H1 (cell line): ENCODE results near the gene GAB2. TPM values are rescaled to one million over a fixed set of nuclear protein-coding genes. Genes with fewer than 3 reads are reported as not detected.

Experiments used
- CTCF ChIA-PET: fragments of 300-600 bp; sonication (Branson Sonifier 250); formaldehyde crosslinking; loops from one replicate; lab custom pipeline; 2021; ENCODE audit not compliant: partially characterized antibody; lab: Charles Lee
- POLR2A ChIA-PET: fragments of 300-600 bp; sonication (Branson Sonifier 250); formaldehyde crosslinking; loops from one replicate; lab custom pipeline; 2021; ENCODE audit warnings: inconsistent platforms; ENCODE audit not compliant: partially characterized antibody; lab: Charles Lee
- DNase-seq, 2 experiments: peaks; one replicate each; pipeline versions ENCODE4 v3.0.0 to v3.0.0-alpha.2; 2010 to 2022; ENCODE audit warnings: low spot score in 2 of 2, low read depth in 1 of 2, mixed read lengths in 1 of 2
- FAIRE-seq: peaks from 2 replicates; lab custom pipeline; 2011; peaks lifted over from hg19 to GRCh38; lab: Jason Lieb, UNC
- H2AFZ ChIP-seq: 2 replicates; pipeline ENCODE4 v1.8.1; 2012; ENCODE audit warnings: low read length, inconsistent platforms
- H2AK5ac ChIP-seq: 2 replicates; pipeline ENCODE4 v1.6.1; 2013; ENCODE audit warnings: low read depth, low read length
- H2BK120ac ChIP-seq: replicated peaks from 2 replicates; pipeline ENCODE3; 2013; ENCODE audit warnings: low read depth, low read length, inconsistent platforms
- H2BK12ac ChIP-seq: 2 replicates; pipeline ENCODE4 v1.6.1; 2013; ENCODE audit warnings: low read depth, low read length
- H2BK15ac ChIP-seq: 2 replicates; pipeline ENCODE4 v1.6.1; 2013; ENCODE audit warnings: low read length
- H2BK20ac ChIP-seq: 2 replicates; pipeline ENCODE4 v1.6.1; 2013; ENCODE audit warnings: low read length
- H2BK5ac ChIP-seq: 2 replicates; pipeline ENCODE4 v1.6.1; 2013; ENCODE audit warnings: low read depth, low read length
- H3K14ac ChIP-seq: 2 replicates; pipeline ENCODE4 v1.6.1; 2013; ENCODE audit warnings: inconsistent platforms; ENCODE audit not compliant: insufficient read length
- H3K18ac ChIP-seq: 2 replicates; pipeline ENCODE4 v1.6.1; 2013; ENCODE audit warnings: low read length; ENCODE audit errors: extremely low read depth
- H3K23ac ChIP-seq: 2 replicates; pipeline ENCODE4 v1.6.1; 2013; ENCODE audit warnings: inconsistent platforms; ENCODE audit not compliant: insufficient read length
- H3K23me2 ChIP-seq: 2 replicates; pipeline ENCODE4 v1.6.1; 2013; ENCODE audit warnings: low read depth, low read length
- H3K27ac ChIP-seq: 2 replicates; pipeline ENCODE4 v1.6.1; 2011; ENCODE audit warnings: low read depth, low read length, inconsistent platforms
- H3K27me3 ChIP-seq, 4 experiments: replicated peaks in 1 of 4; 1 replicate in 1 of 4; 2 replicates in 3 of 4; pipeline versions ENCODE4 v1.6.1 to v1.8.1; 2011 to 2013; ENCODE audit warnings: low read length in 3 of 4, mild to moderate bottlenecking in 3 of 4, inconsistent platforms in 2 of 4, mixed read lengths in 2 of 4, moderate library complexity in 1 of 4; ENCODE audit not compliant: control insufficient read depth in 3 of 4, insufficient read depth in 3 of 4; ENCODE audit errors: extremely low read depth in 1 of 4
- H3K36me3 ChIP-seq, 4 experiments: 2 replicates each; pipeline versions ENCODE4 v1.6.1 to v1.8.1; 2011 to 2013; ENCODE audit warnings: mild to moderate bottlenecking in 4 of 4, low read length in 3 of 4, moderate library complexity in 2 of 4, control low read depth in 1 of 4, inconsistent platforms in 1 of 4; ENCODE audit not compliant: insufficient read depth in 4 of 4, control insufficient read depth in 2 of 4
- H3K4ac ChIP-seq: replicated peaks from 2 replicates; pipeline ENCODE3; 2013; ENCODE audit warnings: low read length, low read depth, mixed read lengths, inconsistent platforms; ENCODE audit not compliant: insufficient read length
- H3K4me1 ChIP-seq, 4 experiments: replicated peaks in 1 of 4; 1 replicate in 1 of 4; 2 replicates in 3 of 4; pipeline versions ENCODE4 v1.6.1 to v1.8.1; 2011 to 2013; ENCODE audit warnings: low read length in 3 of 4, inconsistent platforms in 2 of 4, mixed read lengths in 1 of 4; ENCODE audit not compliant: insufficient read depth in 4 of 4, control insufficient read depth in 3 of 4
- H3K4me2 ChIP-seq, 2 experiments: 2 replicates each; pipeline versions ENCODE4 v1.6.1 to v1.8.1; 2011 to 2013; ENCODE audit warnings: low read depth in 2 of 2, low read length in 2 of 2, control low read depth in 1 of 2, inconsistent platforms in 1 of 2, mild to moderate bottlenecking in 1 of 2; ENCODE audit not compliant: insufficient read depth in 1 of 2
- H3K4me3 ChIP-seq, 4 experiments: fragments of 200-600, 300-600 bp in 1 of 4; sonication (generic), shearing (Covaris generic), sonication (Bioruptor Twin) in 1 of 4; 2 replicates each; pipeline versions ENCODE4 v1.5.1 to v1.8.1; 2011 to 2016; ENCODE audit warnings: low read length in 4 of 4, low read depth in 3 of 4, control low read depth in 2 of 4, inconsistent platforms in 2 of 4, mild to moderate bottlenecking in 2 of 4, mixed read lengths in 1 of 4, moderate library complexity in 1 of 4; ENCODE audit not compliant: insufficient read depth in 2 of 4; ENCODE audit errors: extremely low read depth in 1 of 4
- H3K56ac ChIP-seq: replicated peaks from 2 replicates; pipeline ENCODE3; 2013; ENCODE audit warnings: low read depth, mild to moderate bottlenecking, mixed read lengths, low read length, inconsistent platforms; ENCODE audit not compliant: insufficient read length
- H3K79me1 ChIP-seq: 2 replicates; pipeline ENCODE4 v1.6.1; 2013; ENCODE audit warnings: low read depth, low read length, control low read depth
- H3K79me2 ChIP-seq, 2 experiments: 2 replicates each; pipeline versions ENCODE4 v1.6.1 to v1.8.1; 2012 to 2013; ENCODE audit warnings: low read length in 2 of 2, mild to moderate bottlenecking in 2 of 2, inconsistent platforms in 1 of 2; ENCODE audit not compliant: insufficient read depth in 2 of 2, control insufficient read depth in 1 of 2
- H3K9ac ChIP-seq, 4 experiments: replicated peaks in 1 of 4; 1 replicate in 1 of 4; 2 replicates in 3 of 4; pipeline versions ENCODE4 v1.6.1 to v1.8.1; 2011 to 2013; ENCODE audit warnings: low read depth in 3 of 4, low read length in 3 of 4, control low read depth in 2 of 4, mild to moderate bottlenecking in 2 of 4, moderate library complexity in 2 of 4, inconsistent platforms in 1 of 4; ENCODE audit errors: extremely low read depth in 1 of 4
- H3K9me3 ChIP-seq, 2 experiments: 2 replicates each; pipeline versions ENCODE4 v1.6.1 to v1.8.1; 2012 to 2013; ENCODE audit warnings: mild to moderate bottlenecking in 2 of 2, moderate library complexity in 2 of 2, control low read depth in 1 of 2, inconsistent platforms in 1 of 2, low read depth in 1 of 2, low read length in 1 of 2, mixed read lengths in 1 of 2; ENCODE audit not compliant: insufficient read depth in 2 of 2
- H4K20me1 ChIP-seq, 2 experiments: replicated peaks in 1 of 2; 2 replicates each; pipeline versions ENCODE3 to v1.8.1; 2011 to 2013; ENCODE audit warnings: inconsistent platforms in 2 of 2, low read length in 2 of 2, mild to moderate bottlenecking in 1 of 2; ENCODE audit not compliant: insufficient read depth in 2 of 2, control insufficient read depth in 1 of 2
- H4K5ac ChIP-seq: 2 replicates; pipeline ENCODE4 v1.6.1; 2013; ENCODE audit warnings: low read length, low read depth, mixed read lengths, inconsistent platforms; ENCODE audit not compliant: insufficient read length
- H4K8ac ChIP-seq: 2 replicates; pipeline ENCODE4 v1.8.0; 2013; ENCODE audit warnings: mild to moderate bottlenecking, moderate library complexity, low read length, inconsistent platforms; ENCODE audit not compliant: insufficient read depth; ENCODE audit errors: extremely low read depth
- H4K91ac ChIP-seq: replicated peaks from 2 replicates; pipeline ENCODE3; 2013; ENCODE audit warnings: low read length, mixed read lengths, inconsistent platforms; ENCODE audit not compliant: insufficient read length
- CHD2 ChIP-seq: IDR thresholded peaks from 2 replicates; pipeline ENCODE4 v1.6.1; 2012; ENCODE audit warnings: low read length, improper control_type of control experiment
- EP300 ChIP-seq, 2 experiments: IDR thresholded peaks; 1 replicate in 1 of 2; 2 replicates in 1 of 2; pipeline ENCODE4 v1.6.1; 2011 to 2012; ENCODE audit warnings: low read depth in 2 of 2, low read length in 2 of 2, mild to moderate bottlenecking in 2 of 2, borderline replicate concordance in 1 of 2, inconsistent platforms in 1 of 2, moderate library complexity in 1 of 2
- RAD21 ChIP-seq, 2 experiments: IDR thresholded peaks in 1 of 2; conservative IDR thresholded peaks in 1 of 2; 2 replicates each; pipeline ENCODE4 v1.6.1; 2011; ENCODE audit warnings: low read depth in 2 of 2, low read length in 2 of 2, improper control_type of control experiment in 1 of 2, inconsistent platforms in 1 of 2, mild to moderate bottlenecking in 1 of 2, moderate library complexity in 1 of 2
- TEAD4 ChIP-seq: IDR thresholded peaks from 2 replicates; pipeline ENCODE4 v1.6.1; 2012; ENCODE audit warnings: low read depth, low read length, inconsistent platforms, mixed read lengths
- WGBS, 2 experiments: shearing (Covaris generic) in 1 of 2; methylation state at CpG; one replicate each; pipeline versions ENCODE4 v1.1.6 to v1.1.7; 2013 to 2015; ENCODE audit warnings: low lambda C conversion rate in 2 of 2, mixed read lengths in 2 of 2, inconsistent platforms in 1 of 2, low coverage in 1 of 2, missing lambda C conversion rate in 1 of 2; ENCODE audit not compliant: insufficient replicate concordance in 2 of 2, insufficient coverage in 1 of 2, insufficient read length in 1 of 2; ENCODE audit errors: extremely low coverage in 1 of 2, missing lambda C conversion rate in 1 of 2; 5-methylcytosine and 5-hydroxymethylcytosine counted together
- polyA plus RNA-seq, 7 experiments: library from polyadenylated mRNA; depleted of rRNA in 3 of 7; stranded (reverse) in 5 of 7; unstranded in 2 of 7; fragments of >200 nt in 5 of 7; fragments of 200-250 nt in 2 of 7; gene quantifications; 1 replicate in 5 of 7; 2 replicates in 1 of 7; 4 replicates in 1 of 7; pipeline versions ENCODE4 v1.2.1 to v1.2.3, GENCODE V29; 2011 to 2013; ENCODE audit warnings: missing spikeins in 2 of 7, mixed read lengths in 2 of 7
- total RNA-seq: library from RNA; stranded (reverse); fragmentation: NEBNext Ultra II Directional; extraction: Animal tissue kit (Norgen Biotek cat#: 25700); gene quantifications from 2 replicates; pipeline ENCODE4 v1.2.1, GENCODE V29; 2021
- TF ChIP-seq, protein P1 (sequence below), 3 experiments: IDR thresholded peaks; 1 replicate in 2 of 3; 2 replicates in 1 of 3; pipeline versions ENCODE4 v1.5.1 to v1.6.1; 2011; ENCODE audit warnings: low read length in 3 of 3, mild to moderate bottlenecking in 3 of 3, inconsistent platforms in 2 of 3, low read depth in 1 of 3, moderate library complexity in 1 of 3; ENCODE audit not compliant: insufficient read depth in 1 of 3; ENCODE audit errors: control extremely low read depth in 1 of 3

GAB2 gene
- total and polyA plus RNA-seq, 2 of the 8 experiments (the other 6 are each of a cell fraction or from before 2014, with no cell fraction given), result 6.3 to 14.0 TPM

- H3K4me2 ChIP-seq, result no peak overlapping the region
- H4K5ac ChIP-seq, result no peak overlapping the region
- no peaks in the 10 kb centered on the region for H3K27me3 ChIP-seq
- no peak overlapping the region for H3K4me3 ChIP-seq
- no peaks in the 10 kb centered on the region for H3K9me3 ChIP-seq
- ChIA-PET POLR2A (interaction anchor here (5.9 kb wide), 1 partner anchor 14 kb away, joined by 33 read pairs; the partner anchor contains the start of gene GAB2), CTCF (interaction anchor here (0.6 to 6.4 kb wide), 13 partner anchors 8 to 267 kb away, joined by 3 to 87 read pairs (median 5); partner anchors contain the start of gene GAB2)
- H3K36me3 ChIP-seq, result no peaks in the 10 kb centered on the region; a peak in 2 of 8 replicates
- no peak overlapping the region for H4K8ac ChIP-seq
- no peak overlapping the region for H2BK5ac ChIP-seq
- no peaks in the 10 kb centered on the region for H3K79me2 ChIP-seq
- no peak overlapping the region for H3K27ac ChIP-seq
- H2BK120ac ChIP-seq, result no peak overlapping the region
- 83% methylated on average over 3 of the region's 4 CpGs; no CpG with 5 or more reads in 1 of the 2 experiments for WGBS, 2 experiments
- TF ChIP-seq TEAD4, result no peak
- peak; percentile 31 to 42; a peak in 2 of 4 replicates for TF ChIP-seq RAD21 (IDR thresholded peaks at IDR 0.05 in 1 of 2, conservative IDR thresholded peaks at IDR 0.05 in 1 of 2; ENCODE audit: low read depth in 2 of 2, low read length in 2 of 2)
- TF ChIP-seq, protein P1, sequence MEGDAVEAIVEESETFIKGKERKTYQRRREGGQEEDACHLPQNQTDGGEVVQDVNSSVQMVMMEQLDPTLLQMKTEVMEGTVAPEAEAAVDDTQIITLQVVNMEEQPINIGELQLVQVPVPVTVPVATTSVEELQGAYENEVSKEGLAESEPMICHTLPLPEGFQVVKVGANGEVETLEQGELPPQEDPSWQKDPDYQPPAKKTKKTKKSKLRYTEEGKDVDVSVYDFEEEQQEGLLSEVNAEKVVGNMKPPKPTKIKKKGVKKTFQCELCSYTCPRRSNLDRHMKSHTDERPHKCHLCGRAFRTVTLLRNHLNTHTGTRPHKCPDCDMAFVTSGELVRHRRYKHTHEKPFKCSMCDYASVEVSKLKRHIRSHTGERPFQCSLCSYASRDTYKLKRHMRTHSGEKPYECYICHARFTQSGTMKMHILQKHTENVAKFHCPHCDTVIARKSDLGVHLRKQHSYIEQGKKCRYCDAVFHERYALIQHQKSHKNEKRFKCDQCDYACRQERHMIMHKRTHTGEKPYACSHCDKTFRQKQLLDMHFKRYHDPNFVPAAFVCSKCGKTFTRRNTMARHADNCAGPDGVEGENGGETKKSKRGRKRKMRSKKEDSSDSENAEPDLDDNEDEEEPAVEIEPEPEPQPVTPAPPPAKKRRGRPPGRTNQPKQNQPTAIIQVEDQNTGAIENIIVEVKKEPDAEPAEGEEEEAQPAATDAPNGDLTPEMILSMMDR (IDR thresholded peaks at IDR 0.05; ENCODE audit: control extremely low read depth in 1 of 3, insufficient read depth in 1 of 3, low read depth in 1 of 3, low read length in 3 of 3), result peak; percentile 30 to 45 (median 33); a peak in 3 of 4 replicates
- TF ChIP-seq EP300 (IDR thresholded peaks at IDR 0.05; ENCODE audit: borderline replicate concordance in 1 of 2, low read depth in 2 of 2, low read length in 2 of 2), result 0 out of 3 replicates have a peak, but pooled peaks of 1 of the 2 experiments have one; percentile 4
- TF ChIP-seq CHD2, result no peak
- H3K23me2 ChIP-seq, result peaks cover 2% of the 10 kb centered on the region; the same call in 1 of the 2 replicates
- no peak overlapping the region for H3K9ac ChIP-seq
- H4K91ac ChIP-seq, result no peak overlapping the region
- no peak for FAIRE-seq
- no peak overlapping the region for H3K23ac ChIP-seq
- H4K20me1 ChIP-seq, result no peaks in the 10 kb centered on the region
- no peak overlapping the region for H3K56ac ChIP-seq
- no peak overlapping the region for H2AK5ac ChIP-seq
- H2AFZ ChIP-seq, result no peak overlapping the region
- H2BK15ac ChIP-seq, result no peak overlapping the region
- H3K4me1 ChIP-seq, result peaks cover 0 to 3% (median 1%) of the 10 kb centered on the region in 4 experiments; a peak in 2 of 7 replicates
- no peaks in the 10 kb centered on the region for H3K79me1 ChIP-seq
- H3K4ac ChIP-seq, result no peak overlapping the region
- H2BK12ac ChIP-seq, result no peak overlapping the region
- DNase-seq, result no peak
- H3K18ac ChIP-seq, result no peak overlapping the region
- no peak overlapping the region for H2BK20ac ChIP-seq
- H3K14ac ChIP-seq, result no peak overlapping the region
Observed at GRCh38 chr11:78432058-78432515, 14.5 kb upstream of the GAB2 start.
